ENCODE measurements around the gene RPUSD4.

DNA sequence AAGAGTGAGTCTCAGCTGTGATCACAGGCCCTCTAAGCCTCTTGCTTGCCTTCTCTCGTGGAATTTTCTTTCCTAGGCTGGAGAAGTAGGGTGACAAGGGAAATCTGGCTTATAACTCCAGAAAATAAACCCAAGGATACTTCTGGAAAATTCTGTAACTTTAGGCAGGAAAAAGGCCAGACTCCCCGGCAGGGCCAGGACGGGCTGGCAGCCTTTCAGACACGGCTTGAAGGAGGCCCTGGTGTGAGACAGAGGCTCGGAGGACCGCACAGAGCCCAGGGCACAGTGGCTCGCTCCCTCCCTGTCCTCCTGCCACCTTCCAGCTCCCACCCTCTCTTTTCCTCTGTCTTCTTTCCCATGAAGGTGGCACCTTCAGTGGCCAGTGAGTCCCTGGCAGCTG, 19.1 kb downstream of the RPUSD4 start:
- TF ChIP-seq, protein P1, sequence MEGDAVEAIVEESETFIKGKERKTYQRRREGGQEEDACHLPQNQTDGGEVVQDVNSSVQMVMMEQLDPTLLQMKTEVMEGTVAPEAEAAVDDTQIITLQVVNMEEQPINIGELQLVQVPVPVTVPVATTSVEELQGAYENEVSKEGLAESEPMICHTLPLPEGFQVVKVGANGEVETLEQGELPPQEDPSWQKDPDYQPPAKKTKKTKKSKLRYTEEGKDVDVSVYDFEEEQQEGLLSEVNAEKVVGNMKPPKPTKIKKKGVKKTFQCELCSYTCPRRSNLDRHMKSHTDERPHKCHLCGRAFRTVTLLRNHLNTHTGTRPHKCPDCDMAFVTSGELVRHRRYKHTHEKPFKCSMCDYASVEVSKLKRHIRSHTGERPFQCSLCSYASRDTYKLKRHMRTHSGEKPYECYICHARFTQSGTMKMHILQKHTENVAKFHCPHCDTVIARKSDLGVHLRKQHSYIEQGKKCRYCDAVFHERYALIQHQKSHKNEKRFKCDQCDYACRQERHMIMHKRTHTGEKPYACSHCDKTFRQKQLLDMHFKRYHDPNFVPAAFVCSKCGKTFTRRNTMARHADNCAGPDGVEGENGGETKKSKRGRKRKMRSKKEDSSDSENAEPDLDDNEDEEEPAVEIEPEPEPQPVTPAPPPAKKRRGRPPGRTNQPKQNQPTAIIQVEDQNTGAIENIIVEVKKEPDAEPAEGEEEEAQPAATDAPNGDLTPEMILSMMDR (conservative IDR thresholded peaks at IDR 0.05): no peak
- no peak for TF ChIP-seq ZFX (IDR thresholded peaks at IDR 0.05)

Data from C4-2B (cell line).